MM.1S (cell line): ENCODE measurements around the gene HCCS.

Experiments used
- DNase-seq: peaks from one replicate; pipeline ENCODE4 v3.0.0-alpha.2; 2015
- H2AFZ ChIP-seq: fragments of 300-600 bp; sonication (generic); 2 replicates; pipeline ENCODE4 v1.6.0; 2016; ENCODE audit warnings: antibody characterized with exemption, low read length
- H3F3A ChIP-seq: fragments of 300-600 bp; sonication (generic); 2 replicates; pipeline ENCODE4 v1.6.1; 2016; ENCODE audit warnings: mild to moderate bottlenecking, antibody characterized with exemption, low read length, moderate library complexity, mixed read lengths; ENCODE audit not compliant: insufficient read depth
- H3K27ac ChIP-seq: fragments of 300-600 bp; sonication (generic); 2 replicates; pipeline ENCODE4 v1.5.1; 2016; ENCODE audit warnings: mild to moderate bottlenecking, low read length
- H3K27me3 ChIP-seq: fragments of 300-600 bp; sonication (generic); replicated peaks from 2 replicates; pipeline ENCODE4 v1.6.0; 2016; ENCODE audit warnings: low read length; ENCODE audit not compliant: insufficient read depth
- H3K36me3 ChIP-seq: fragments of 300-600 bp; sonication (generic); replicated peaks from 2 replicates; pipeline ENCODE4 v1.6.1; 2016; ENCODE audit warnings: mild to moderate bottlenecking, low read length, mixed read lengths; ENCODE audit not compliant: insufficient read depth
- H3K4me1 ChIP-seq: fragments of 300-600 bp; sonication (generic); 2 replicates; pipeline ENCODE4 v1.6.1; 2016; ENCODE audit warnings: low read length, mixed read lengths
- H3K4me2 ChIP-seq: fragments of 300-600 bp; sonication (generic); 2 replicates; pipeline ENCODE4 v1.6.0; 2016; ENCODE audit warnings: low read depth, low read length
- H3K4me3 ChIP-seq: fragments of 300-600 bp; sonication (generic); 2 replicates; pipeline ENCODE4 v1.5.1; 2016; ENCODE audit warnings: low read length, mixed read lengths
- H3K79me2 ChIP-seq: fragments of 300-600 bp; sonication (generic); 2 replicates; pipeline ENCODE4 v1.6.1; 2016; ENCODE audit warnings: mixed run types, low read length, mixed read lengths
- H3K9ac ChIP-seq: fragments of 300-600 bp; sonication (generic); 2 replicates; pipeline ENCODE4 v1.6.1; 2016; ENCODE audit warnings: low read length, mixed read lengths
- H3K9me2 ChIP-seq: fragments of 300-600 bp; sonication (generic); replicated peaks from 2 replicates; pipeline ENCODE4 v1.6.1; 2016; ENCODE audit warnings: mild to moderate bottlenecking, low read length, mixed read lengths; ENCODE audit not compliant: insufficient read depth
- H3K9me3 ChIP-seq: fragments of 300-600 bp; sonication (generic); replicated peaks from 2 replicates; pipeline ENCODE4 v1.6.1; 2016; ENCODE audit warnings: mild to moderate bottlenecking, low read length, mixed read lengths; ENCODE audit not compliant: insufficient read depth
- H4K20me1 ChIP-seq: fragments of 300-600 bp; sonication (generic); 2 replicates; pipeline ENCODE4 v1.6.1; 2016; ENCODE audit warnings: mild to moderate bottlenecking, low read length, moderate library complexity, mixed read lengths; ENCODE audit not compliant: insufficient read depth
- CTCF ChIP-seq: fragments of 300-600 bp; sonication (generic); IDR thresholded peaks from 2 replicates; pipeline ENCODE4 v1.5.1; 2016; ENCODE audit warnings: antibody characterized with exemption, low read length, mixed read lengths
- EZH2 ChIP-seq: fragments of 300-600 bp; sonication (generic); optimal IDR thresholded peaks from 2 replicates; pipeline ENCODE3; 2017; ENCODE audit warnings: low read depth, mild to moderate bottlenecking, antibody characterized with exemption, low read length, mixed read lengths
- EZH2phosphoT487 ChIP-seq: fragments of 300-600 bp; sonication (generic); IDR thresholded peaks from 2 replicates; pipeline ENCODE4 v1.6.1; 2018; ENCODE audit warnings: antibody characterized with exemption, low read length

Gene HCCS

GRCh38 chrX:11151799-11152559 is 40.8 kb downstream of the HCCS start:
- Histone ChIP-seq H3K79me2 (no peaks in the 10 kb centered on the region), H3K9me3 (no peaks in the 10 kb centered on the region), H3F3A (0 out of 2 replicates have a peak, but pooled peaks cover 2% of the 10 kb centered on the region), H4K20me1 (no peaks in the 10 kb centered on the region), H3K4me3 (no peak overlapping the region), H3K4me2 (no peak overlapping the region), H3K4me1 (peaks cover 12% of the 10 kb centered on the region), H3K27me3 (no peaks in the 10 kb centered on the region), H3K27ac (no peak overlapping the region), H2AFZ (no peak overlapping the region), H3K9ac (no peak overlapping the region), H3K9me2 (no peaks in the 10 kb centered on the region), H3K36me3 (no peaks in the 10 kb centered on the region; the same call in 1 of the 2 replicates)
- no peak for TF ChIP-seq CTCF
- no peak for TF ChIP-seq EZH2phosphoT487
- no peak for TF ChIP-seq EZH2
- no peak for DNase-seq

GRCh38 chrX:11159149-11159548 is 48.0 kb downstream of the HCCS start:
- Histone ChIP-seq H3K9ac (no peak overlapping the region), H3F3A (no peaks in the 10 kb centered on the region), H3K27me3 (no peaks in the 10 kb centered on the region), H3K4me3 (no peak overlapping the region), H3K4me1 (no peaks in the 10 kb centered on the region), H3K4me2 (no peak overlapping the region), H3K9me3 (no peaks in the 10 kb centered on the region), H3K9me2 (no peaks in the 10 kb centered on the region), H3K36me3 (no peaks in the 10 kb centered on the region), H3K27ac (no peak overlapping the region), H3K79me2 (no peaks in the 10 kb centered on the region), H4K20me1 (no peaks in the 10 kb centered on the region), H2AFZ (no peak overlapping the region)
- DNase-seq: no peak
- TF ChIP-seq EZH2phosphoT487 (no peak), CTCF (no peak), EZH2 (no peak)

GRCh38 chrX:11164433-11164832 is 53.3 kb downstream of the HCCS start:
- no peaks in the 10 kb centered on the region for H3K9me3 ChIP-seq
- H3K79me2 ChIP-seq: no peaks in the 10 kb centered on the region
- no peak overlapping the region for H3K9ac ChIP-seq
- no peaks in the 10 kb centered on the region for H4K20me1 ChIP-seq
- H3F3A ChIP-seq: no peaks in the 10 kb centered on the region
- no peak overlapping the region for H3K4me2 ChIP-seq
- no peak overlapping the region for H3K27ac ChIP-seq
- no peaks in the 10 kb centered on the region for H3K36me3 ChIP-seq
- H3K27me3 ChIP-seq: no peaks in the 10 kb centered on the region
- no peak for TF ChIP-seq CTCF
- TF ChIP-seq EZH2phosphoT487: no peak
- no peak for TF ChIP-seq EZH2
- no peak overlapping the region for H2AFZ ChIP-seq
- no peak overlapping the region for H3K4me3 ChIP-seq
- no peak for DNase-seq
- H3K9me2 ChIP-seq: no peaks in the 10 kb centered on the region
- no peaks in the 10 kb centered on the region for H3K4me1 ChIP-seq
